WTC11 (cell line): ENCODE results near the gene DTNA.

Experiments used
- ETV6 ChIP-seq: sonication (generic); formaldehyde crosslinking; IDR thresholded peaks from 2 replicates; pipeline ENCODE4 v1.8.1; 2022; ENCODE audit warnings: mild to moderate bottlenecking, missing genetic modification reagents
- TF ChIP-seq, protein P1 (sequence below): fragments of 250-450 bp; sonication (Bioruptor Pico); IDR thresholded peaks from 2 replicates; pipeline ENCODE4 v2.1.2; 2022; ENCODE audit warnings: mild to moderate bottlenecking, moderate library complexity
- TF ChIP-seq, protein P2 (sequence below): sonication (generic); formaldehyde crosslinking; conservative IDR thresholded peaks from 2 replicates; pipeline ENCODE4 v1.8.1; 2022; ENCODE audit warnings: mild to moderate bottlenecking, missing genetic modification reagents
- TF ChIP-seq, protein P3 (sequence below): sonication (generic); formaldehyde crosslinking; IDR thresholded peaks from 2 replicates; pipeline ENCODE4 v1.8.0; 2022; ENCODE audit warnings: mild to moderate bottlenecking, missing genetic modification reagents

- no peak for TF ChIP-seq ETV6 (CRISPR knock-in tag)
- TF ChIP-seq, protein P1, sequence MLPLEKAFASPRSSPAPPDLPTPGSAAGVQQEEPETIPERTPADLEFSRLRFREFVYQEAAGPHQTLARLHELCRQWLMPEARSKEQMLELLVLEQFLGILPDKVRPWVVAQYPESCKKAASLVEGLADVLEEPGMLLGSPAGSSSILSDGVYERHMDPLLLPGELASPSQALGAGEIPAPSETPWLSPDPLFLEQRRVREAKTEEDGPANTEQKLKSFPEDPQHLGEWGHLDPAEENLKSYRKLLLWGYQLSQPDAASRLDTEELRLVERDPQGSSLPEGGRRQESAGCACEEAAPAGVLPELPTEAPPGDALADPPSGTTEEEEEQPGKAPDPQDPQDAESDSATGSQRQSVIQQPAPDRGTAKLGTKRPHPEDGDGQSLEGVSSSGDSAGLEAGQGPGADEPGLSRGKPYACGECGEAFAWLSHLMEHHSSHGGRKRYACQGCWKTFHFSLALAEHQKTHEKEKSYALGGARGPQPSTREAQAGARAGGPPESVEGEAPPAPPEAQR (CRISPR knock-in tag) = no peak
- TF ChIP-seq, protein P2, sequence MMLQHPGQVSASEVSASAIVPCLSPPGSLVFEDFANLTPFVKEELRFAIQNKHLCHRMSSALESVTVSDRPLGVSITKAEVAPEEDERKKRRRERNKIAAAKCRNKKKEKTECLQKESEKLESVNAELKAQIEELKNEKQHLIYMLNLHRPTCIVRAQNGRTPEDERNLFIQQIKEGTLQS (CRISPR knock-in tag) = no peak
- TF ChIP-seq, protein P3, sequence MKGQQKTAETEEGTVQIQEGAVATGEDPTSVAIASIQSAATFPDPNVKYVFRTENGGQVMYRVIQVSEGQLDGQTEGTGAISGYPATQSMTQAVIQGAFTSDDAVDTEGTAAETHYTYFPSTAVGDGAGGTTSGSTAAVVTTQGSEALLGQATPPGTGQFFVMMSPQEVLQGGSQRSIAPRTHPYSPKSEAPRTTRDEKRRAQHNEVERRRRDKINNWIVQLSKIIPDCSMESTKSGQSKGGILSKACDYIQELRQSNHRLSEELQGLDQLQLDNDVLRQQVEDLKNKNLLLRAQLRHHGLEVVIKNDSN (CRISPR knock-in tag) = no peak
These were observed 138.1 kb downstream of the DTNA start for GRCh38 chr18:34848156-34848555.
